GM19351 (cell line): ENCODE measurements around the gene PSMB5.
"Not testable (repeated sequence)": the region's sequence is repeated elsewhere in the genome, so short reads cannot be mapped to it uniquely, and the experiment has no call there.

Experiments used
- ATAC-seq: cut with Tn5 transposase; IDR thresholded peaks from one replicate; pipeline ENCODE4 v1.9.1; 2021; ENCODE audit warnings: mild to moderate bottlenecking, moderate library complexity; ENCODE audit not compliant: unreplicated experiment

The PSMB5 gene

DNA sequence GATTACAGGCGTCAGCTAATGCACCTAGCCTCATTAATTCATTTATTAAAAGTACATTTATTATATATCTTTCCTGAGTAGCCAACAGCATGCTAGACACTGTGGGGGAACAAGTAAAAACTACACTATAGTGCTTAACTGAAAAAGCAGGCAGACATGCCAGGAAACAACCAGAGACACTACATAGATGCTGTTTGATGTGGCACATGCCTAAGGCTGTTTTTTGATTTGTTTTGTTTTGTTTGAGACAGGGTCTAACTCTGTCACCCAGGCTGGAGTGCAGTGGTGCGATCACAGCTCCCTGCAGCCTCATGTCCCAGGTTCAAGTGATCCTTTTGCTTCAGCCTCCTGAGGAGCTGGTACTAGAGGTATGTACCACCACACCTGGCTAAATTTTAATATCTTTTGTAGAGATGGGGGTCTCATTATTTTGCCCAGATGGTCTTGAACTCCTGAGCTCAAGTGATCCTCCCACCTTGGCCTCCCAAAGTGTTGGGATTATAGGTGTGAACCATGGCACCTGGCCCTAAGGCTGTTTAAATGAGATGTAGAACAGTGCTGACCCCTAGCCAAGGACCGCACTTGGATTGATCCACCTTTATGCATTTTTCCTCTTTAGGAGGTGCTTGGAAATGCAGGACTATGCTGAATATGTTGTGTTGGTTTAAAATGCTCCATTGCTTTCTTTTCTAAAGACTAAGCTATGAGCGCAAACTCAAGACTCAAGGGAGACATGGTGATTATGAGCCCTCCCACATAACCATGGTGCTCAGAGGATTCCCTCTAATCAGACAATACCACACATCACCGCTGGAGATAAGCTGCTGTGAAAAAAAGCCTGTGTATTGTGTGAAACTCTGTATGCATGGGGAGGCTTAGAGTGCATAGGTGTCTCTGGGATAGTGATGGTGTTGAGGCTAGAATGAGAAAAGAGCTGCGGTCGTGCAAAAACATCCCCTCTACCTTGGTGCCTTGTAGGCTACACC lies 14.3 kb downstream of the PSMB5 start:
- ATAC-seq = no peak

DNA sequence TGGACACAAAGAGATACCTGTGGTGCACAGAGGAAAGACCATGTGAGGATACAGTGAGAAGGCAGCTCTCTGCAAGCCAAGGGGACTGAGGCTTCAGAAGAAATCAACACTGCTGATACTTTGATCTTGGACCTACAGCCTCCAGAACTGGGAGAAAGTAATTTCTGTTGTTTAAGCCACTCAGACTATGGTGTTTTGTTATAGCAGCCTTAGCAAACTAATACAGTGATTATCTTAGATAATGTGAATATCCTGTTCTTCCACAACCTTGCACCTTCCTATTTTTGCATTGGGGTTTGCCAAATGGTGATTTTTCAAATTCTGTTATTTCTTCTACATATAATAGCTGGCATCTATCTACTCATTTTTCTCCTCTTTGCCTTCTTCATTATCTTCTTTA lies 16.6 kb downstream of the PSMB5 start:
- ATAC-seq = no peak

GRCh38 chr14:23017091-23017490 lies 17.6 kb downstream of the PSMB5 start:
- ATAC-seq = no peak

GRCh38 chr14:23015618-23016017 lies 19.1 kb downstream of the PSMB5 start:
- no peak for ATAC-seq

DNA sequence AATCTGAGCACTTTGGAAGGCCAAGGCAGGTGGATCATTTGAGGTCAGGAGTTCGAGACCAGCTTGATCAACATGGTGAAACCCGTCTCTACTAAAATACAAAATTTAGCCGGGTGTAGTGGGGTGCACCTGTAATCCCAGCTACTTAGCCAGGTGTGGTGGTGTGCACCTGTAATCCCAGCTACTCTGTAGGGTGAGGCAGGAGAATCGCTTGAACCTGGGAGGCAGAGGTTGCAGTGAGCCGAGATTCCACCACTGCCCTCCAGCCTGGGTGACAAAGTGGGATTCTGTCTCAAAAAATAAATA lies 21.0 kb downstream of the PSMB5 start:
- ATAC-seq = not testable (repeated sequence)

DNA sequence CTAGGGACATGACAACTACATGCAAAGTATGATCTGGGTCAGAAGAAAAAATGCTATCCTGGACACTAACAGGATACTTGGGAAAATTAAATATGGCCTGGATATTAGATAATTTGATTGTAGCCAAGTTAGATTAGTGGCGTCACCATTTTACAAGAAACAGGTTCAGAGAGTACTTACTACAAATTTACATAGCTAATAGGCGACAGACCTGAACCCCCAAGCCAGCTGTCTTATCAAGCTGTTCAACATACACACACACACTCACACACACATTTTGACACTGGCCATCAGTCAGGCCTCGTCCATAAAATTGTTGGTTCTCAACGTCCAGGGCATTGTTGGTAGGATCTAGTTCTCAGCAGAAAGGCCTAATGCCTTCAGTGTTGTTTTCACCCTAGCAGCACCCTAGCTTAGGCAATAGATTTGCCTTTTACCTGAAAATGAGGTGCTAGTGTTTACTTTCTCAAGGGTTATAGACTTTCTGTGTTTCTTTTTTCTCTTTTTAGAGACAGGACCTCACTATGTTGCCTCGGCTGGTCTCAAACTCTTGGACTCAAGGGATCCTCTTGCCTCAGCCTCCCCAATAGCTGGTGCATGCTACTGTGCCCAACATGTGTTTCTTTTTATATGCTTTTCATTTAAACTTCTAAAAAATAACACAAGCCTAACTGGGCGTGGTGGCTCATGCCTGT lies 21.5 kb downstream of the PSMB5 start:
- no peak for ATAC-seq

GRCh38 chr14:23009939-23010726 lies 24.6 kb downstream of the PSMB5 start, which contains the start of gene C14orf93:
C14orf93 (minus strand) TSS chr14:23010143; CDS start chr14:22999023, 11,120 bp downstream.
- peak; percentile 32 for ATAC-seq

- ATAC-seq = no peak
These were observed 25.2 kb downstream of the PSMB5 start for GRCh38 chr14:23009483-23009938.

DNA sequence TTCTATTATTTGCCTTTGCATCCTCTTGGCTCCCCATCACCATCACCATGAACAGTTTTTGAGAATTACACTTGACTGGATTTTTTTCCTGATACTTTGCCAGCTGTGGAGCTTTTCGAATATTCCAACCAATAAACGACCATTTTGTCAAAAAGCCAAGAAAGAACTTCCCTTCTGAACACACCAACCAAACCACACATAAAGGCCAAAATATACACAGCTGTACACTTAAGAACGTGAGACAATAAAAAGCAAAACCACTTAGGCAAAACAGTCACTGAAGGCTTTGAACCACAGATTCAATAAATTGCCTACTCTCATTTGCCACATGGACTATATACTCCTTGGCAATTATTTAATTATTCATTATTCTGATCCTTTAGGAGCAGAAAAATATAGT lies 25.9 kb downstream of the PSMB5 start:
- no peak for ATAC-seq

DNA sequence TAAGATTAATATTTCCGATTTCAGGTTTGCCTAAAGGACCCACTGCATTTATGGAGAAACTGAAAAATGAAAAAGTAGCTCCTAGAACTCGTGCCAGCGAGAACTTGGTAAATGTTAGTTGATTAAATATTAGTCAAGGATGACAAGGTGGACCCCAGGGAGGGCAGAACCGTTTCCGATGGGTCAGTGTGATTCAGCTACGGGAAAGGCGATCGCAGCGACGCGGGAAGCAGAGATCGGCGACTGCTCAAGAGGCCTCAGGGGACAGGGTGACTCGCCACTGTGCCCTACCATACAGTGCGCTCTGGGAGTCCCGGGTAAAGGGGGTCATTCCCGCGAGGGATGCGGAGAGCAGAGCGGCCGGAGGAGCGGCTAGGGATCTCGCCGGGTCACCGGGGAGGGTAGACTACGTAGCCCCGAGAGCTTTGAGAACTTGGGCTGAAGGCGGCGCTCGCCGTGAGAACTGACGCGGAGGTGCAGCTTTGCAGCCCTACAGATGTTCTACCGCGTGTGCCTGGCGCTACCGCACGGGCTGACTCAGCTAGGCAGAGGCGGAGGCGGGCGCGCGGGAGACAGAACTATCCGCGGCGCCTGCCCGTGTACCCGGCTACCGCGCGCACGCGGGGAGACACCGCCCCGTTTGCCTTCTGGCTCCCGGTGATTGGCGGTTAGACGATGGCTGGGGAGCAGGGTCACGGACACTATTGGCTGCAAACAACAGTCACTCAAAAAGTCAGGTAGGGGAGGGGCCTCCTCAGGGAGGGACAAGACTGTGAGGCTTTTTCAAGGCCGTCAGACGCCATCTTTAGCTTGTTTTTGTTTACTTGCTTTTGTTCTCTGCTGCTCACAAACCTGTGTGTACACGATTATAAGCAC lies 27.9 kb downstream of the PSMB5 start:
- ATAC-seq = peak; percentile 96

DNA sequence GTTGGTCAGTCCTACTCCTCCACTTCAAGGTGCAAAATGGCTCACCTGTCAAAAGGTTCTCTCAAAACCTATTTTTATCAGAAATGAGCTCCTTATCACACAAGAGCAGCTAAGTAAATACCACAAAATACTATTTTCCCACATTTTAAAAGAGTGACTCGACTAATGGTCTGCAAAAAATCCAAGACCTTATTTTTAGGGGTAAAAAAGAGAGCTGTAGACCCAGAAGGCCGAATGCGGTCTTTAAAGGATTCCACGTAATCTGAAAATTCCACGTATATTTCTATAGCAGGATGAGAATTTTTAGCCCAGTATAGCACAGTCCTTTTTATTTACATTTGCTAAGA lies 28.5 kb downstream of the PSMB5 start:
- ATAC-seq = no peak

DNA sequence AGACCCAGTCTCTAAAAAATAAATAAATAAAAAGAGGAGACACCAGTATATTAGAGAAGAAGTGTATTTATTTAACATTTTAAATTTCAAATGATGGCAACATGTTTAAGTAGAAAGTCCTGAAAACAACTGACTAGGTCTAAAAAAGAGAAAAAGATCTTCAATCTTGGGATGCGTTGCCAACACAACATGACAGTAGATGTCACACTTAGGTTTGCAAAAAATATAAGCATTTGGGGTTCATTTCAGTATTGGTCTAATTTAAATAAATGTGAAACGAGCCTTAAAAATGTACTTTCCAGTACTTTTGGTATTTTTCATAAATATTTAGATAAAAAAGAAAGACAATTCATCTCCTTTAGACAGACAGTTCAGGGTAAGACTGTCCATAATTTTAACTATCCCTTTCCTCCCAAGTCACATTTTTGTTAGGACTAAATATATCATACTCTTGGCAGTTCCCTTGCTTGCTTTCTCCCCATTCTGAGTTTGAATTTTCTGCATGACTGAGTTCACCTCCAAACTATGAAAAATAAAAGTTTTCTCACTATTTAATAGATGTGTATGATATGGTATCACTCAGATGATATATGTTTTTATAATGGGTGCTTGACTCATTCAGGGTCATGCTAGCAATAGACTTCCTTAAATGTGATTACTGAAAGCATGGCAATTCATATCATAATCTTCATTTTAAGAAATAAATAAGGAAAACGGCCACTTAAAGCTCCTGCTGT lies 29.1 kb downstream of the PSMB5 start:
- no peak for ATAC-seq

- not testable (repeated sequence) for ATAC-seq
These were observed 30.4 kb downstream of the PSMB5 start for GRCh38 chr14:23004274-23004673.

- no peak for ATAC-seq
These were observed 32.1 kb downstream of the PSMB5 start for GRCh38 chr14:23002592-23002991.

DNA sequence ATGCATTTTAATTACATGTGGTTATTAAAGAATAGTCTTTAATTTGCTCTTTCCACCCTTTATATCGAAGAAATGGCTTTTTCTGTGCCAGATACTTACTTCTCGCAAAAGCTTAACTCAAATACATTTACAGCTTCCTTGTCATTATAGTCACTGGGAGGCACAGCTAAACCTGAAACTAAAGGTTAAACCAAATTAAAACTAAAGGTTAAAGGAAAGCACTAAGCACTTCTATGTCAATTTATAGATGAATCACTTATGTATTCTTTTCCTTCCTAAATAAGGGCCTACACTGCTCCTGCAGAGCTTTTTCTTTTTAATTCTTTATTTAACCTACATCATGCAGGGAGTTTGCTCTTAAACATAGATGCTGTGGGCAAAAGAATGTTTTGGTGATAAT lies 33.8 kb downstream of the PSMB5 start:
- no peak for ATAC-seq

DNA sequence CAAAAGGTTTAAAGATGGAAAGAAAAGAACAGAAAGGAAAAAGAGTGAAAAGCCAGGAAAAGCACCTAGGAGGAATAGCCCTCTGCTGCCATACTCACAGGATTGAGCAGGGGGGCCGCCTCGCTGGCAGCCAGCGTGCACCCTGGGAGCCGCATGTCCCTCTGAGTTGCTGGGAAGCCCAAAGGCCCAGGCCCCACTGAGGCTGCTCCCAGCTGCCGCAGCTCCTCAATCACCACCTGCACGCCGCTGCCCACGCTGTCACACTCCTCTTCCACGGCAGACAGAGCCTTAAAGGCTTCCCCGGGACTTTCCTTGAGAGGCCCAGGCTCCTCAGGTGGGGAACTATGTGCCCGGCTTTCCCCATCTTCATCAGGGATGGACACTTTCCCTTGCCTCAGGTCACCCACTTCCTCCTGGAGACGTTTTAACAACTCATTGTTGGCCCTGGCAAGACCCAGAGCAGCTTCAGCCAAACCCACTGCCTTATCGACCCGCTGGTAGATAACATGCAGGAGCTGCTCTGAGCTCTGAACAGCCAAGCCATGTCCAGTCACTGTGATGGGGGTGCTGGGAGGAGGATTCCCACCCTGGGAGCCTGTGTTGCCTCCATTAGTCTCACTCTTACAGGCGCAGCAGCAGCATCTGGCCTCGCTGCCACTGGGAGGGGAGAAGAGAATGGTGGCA lies 36.2 kb downstream of the PSMB5 start:
- no peak for ATAC-seq

GRCh38 chr14:22997676-22998323 lies 36.9 kb downstream of the PSMB5 start:
- ATAC-seq = no peak

DNA sequence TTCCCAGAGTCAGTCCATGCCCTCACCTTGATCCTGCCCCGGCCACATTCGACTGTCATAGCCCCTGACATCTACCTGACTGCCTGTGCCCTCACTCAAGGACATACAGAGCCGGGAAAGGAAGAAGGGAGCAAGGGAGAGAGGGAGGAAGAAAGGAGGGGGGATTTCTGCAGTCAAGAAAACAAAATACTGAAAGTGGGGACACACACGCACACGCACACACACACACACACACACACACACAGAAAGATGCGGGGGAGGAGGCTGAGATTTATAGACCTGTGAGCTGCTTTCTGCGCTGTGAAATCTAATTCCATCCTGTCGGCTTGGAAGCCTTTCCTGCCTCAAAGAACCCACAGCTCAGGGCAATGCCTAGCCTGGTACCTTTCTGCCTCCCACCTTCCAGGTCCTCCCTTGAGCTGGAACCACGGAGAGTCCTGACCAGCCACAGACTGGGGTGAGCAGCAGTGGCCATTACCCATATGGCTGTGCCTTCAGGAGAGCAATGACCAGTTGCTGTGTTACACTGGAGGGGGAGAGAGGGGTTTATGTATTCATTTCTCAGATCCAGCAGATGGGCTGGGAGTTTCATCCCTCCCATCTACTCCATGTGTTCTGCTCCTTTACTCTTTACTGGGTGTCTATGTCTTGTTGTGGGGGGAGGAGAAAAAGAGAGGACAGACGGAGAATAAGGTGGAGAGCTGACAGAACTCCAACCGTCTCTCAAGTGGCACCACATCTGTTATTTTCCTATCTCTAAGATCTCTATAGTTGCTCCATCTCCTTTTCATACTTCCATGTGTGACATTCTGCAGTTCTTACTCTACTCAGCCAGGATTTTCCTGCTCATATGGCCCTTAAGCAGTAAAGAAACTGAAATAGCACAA lies 37.7 kb downstream of the PSMB5 start:
- no peak for ATAC-seq
